HG03442 (cell line): ENCODE results near the gene B3GLCT.

Experiments
- ATAC-seq: cut with Tn5 transposase; IDR thresholded peaks from one replicate; pipeline ENCODE4 v1.9.1; 2021; ENCODE audit warnings: mild to moderate bottlenecking, moderate library complexity; ENCODE audit not compliant: unreplicated experiment

Gene B3GLCT

GRCh38 chr13:31267126-31267784, 67.5 kb downstream of the B3GLCT start:
- no peak for ATAC-seq

GRCh38 chr13:31274390-31274789, 74.6 kb downstream of the B3GLCT start:
- ATAC-seq = no peak

- no peak for ATAC-seq
Observed at GRCh38 chr13:31276421-31276820, 76.6 kb downstream of the B3GLCT start.

GRCh38 chr13:31278869-31279268, 79.1 kb downstream of the B3GLCT start:
- ATAC-seq = no peak

- no peak for ATAC-seq
Observed at GRCh38 chr13:31282741-31283455, 83.1 kb downstream of the B3GLCT start.

GRCh38 chr13:31286930-31287329, 87.2 kb downstream of the B3GLCT start:
- ATAC-seq = no peak

- no peak for ATAC-seq
Observed at GRCh38 chr13:31301119-31301518, 101.3 kb downstream of the B3GLCT start.

GRCh38 chr13:31310356-31310755, 110.6 kb downstream of the B3GLCT start:
- no peak for ATAC-seq

- ATAC-seq = no peak
Observed at GRCh38 chr13:31310786-31311185, 111.0 kb downstream of the B3GLCT start.

- ATAC-seq = no peak
Observed at GRCh38 chr13:31311921-31312320, 112.1 kb downstream of the B3GLCT start.

GRCh38 chr13:31314961-31315360, 115.2 kb downstream of the B3GLCT start:
- ATAC-seq = no peak

GRCh38 chr13:31320946-31321345, 121.2 kb downstream of the B3GLCT start:
- no peak for ATAC-seq

- ATAC-seq = no peak
Observed at GRCh38 chr13:31321457-31321856, 121.7 kb downstream of the B3GLCT start.

GRCh38 chr13:31322026-31322425, 122.3 kb downstream of the B3GLCT start:
- ATAC-seq = no peak

GRCh38 chr13:31322702-31323405, 123.1 kb downstream of the B3GLCT start:
- ATAC-seq = no peak

GRCh38 chr13:31327182-31327860, 127.5 kb downstream of the B3GLCT start:
- no peak for ATAC-seq

GRCh38 chr13:31328549-31329235, 128.9 kb downstream of the B3GLCT start:
- ATAC-seq = no peak

- ATAC-seq = no peak
Observed at GRCh38 chr13:31330236-31330635, 130.5 kb downstream of the B3GLCT start.

- no peak for ATAC-seq
Observed at GRCh38 chr13:31331068-31331467, 131.3 kb downstream of the B3GLCT start.

GRCh38 chr13:31334547-31334946, 134.8 kb downstream of the B3GLCT start:
- no peak for ATAC-seq
